DOHH2 (cell line): Measurements from ENCODE around the gene C5.

ENCODE experiments used
- H3F3A ChIP-seq: fragments of 200-600 bp; sonication (generic), shearing (Covaris generic); 2 replicates; pipeline ENCODE4 v1.6.0; 2016; ENCODE audit warnings: antibody characterized with exemption, mild to moderate bottlenecking; ENCODE audit not compliant: control insufficient read depth, insufficient read depth
- H3K27ac ChIP-seq: fragments of 200-600 bp; sonication (generic); 2 replicates; pipeline ENCODE4 v1.5.1; 2014; ENCODE audit warnings: low read depth, mild to moderate bottlenecking, low read length, moderate library complexity
- H3K27me3 ChIP-seq: fragments of 200-600 bp; sonication (generic); 2 replicates; pipeline ENCODE4 v1.6.1; 2014; ENCODE audit warnings: mild to moderate bottlenecking, low read length, mixed read lengths; ENCODE audit not compliant: control insufficient read depth
- H3K36me3 ChIP-seq: fragments of 200-600 bp; sonication (generic); 2 replicates; pipeline ENCODE4 v1.6.1; 2014; ENCODE audit warnings: mild to moderate bottlenecking, low read length, moderate library complexity, mixed read lengths; ENCODE audit not compliant: control insufficient read depth
- H3K4me1 ChIP-seq: fragments of 200-600 bp; sonication (generic); 2 replicates; pipeline ENCODE4 v1.6.1; 2014; ENCODE audit warnings: mild to moderate bottlenecking, low read length, mixed read lengths; ENCODE audit not compliant: control insufficient read depth
- H3K4me2 ChIP-seq: fragments of 200-600 bp; sonication (generic); 2 replicates; pipeline ENCODE4 v1.6.0; 2014; ENCODE audit warnings: mild to moderate bottlenecking, low read length, moderate library complexity
- H3K4me3 ChIP-seq: fragments of 200-600 bp; sonication (generic); 2 replicates; pipeline ENCODE4 v1.5.1; 2014; ENCODE audit warnings: mild to moderate bottlenecking, low read length, mixed read lengths
- H3K79me2 ChIP-seq: fragments of 200-600 bp; sonication (generic); 2 replicates; pipeline ENCODE4 v1.6.1; 2014; ENCODE audit warnings: mild to moderate bottlenecking, low read length, mixed read lengths; ENCODE audit not compliant: control insufficient read depth
- H3K9me2 ChIP-seq: fragments of 200-600 bp; sonication (generic); replicated peaks from 2 replicates; pipeline ENCODE4 v1.6.1; 2014; ENCODE audit warnings: mild to moderate bottlenecking, low read length, mixed read lengths; ENCODE audit not compliant: control insufficient read depth
- H3K9me3 ChIP-seq: fragments of 200-600 bp; sonication (generic); 2 replicates; pipeline ENCODE4 v1.6.1; 2014; ENCODE audit warnings: antibody characterized with exemption, low read length, mixed read lengths; ENCODE audit not compliant: control insufficient read depth, insufficient read depth
- H4K20me1 ChIP-seq: fragments of 200-600 bp; sonication (generic); 2 replicates; pipeline ENCODE4 v1.6.0; 2014; ENCODE audit warnings: low read depth, mild to moderate bottlenecking, antibody characterized with exemption, low read length, moderate library complexity; ENCODE audit not compliant: control insufficient read depth, insufficient read depth
- CTCF ChIP-seq: fragments of 200-600 bp; sonication (generic); IDR thresholded peaks from one replicate; pipeline ENCODE4 v1.5.1; 2014; ENCODE audit warnings: antibody characterized with exemption, mild to moderate bottlenecking, low read depth, low read length; ENCODE audit not compliant: poor library complexity, severe bottlenecking
- EZH2phosphoT487 ChIP-seq: fragments of 200-600 bp; sonication (generic); IDR thresholded peaks from 2 replicates; pipeline ENCODE4 v1.6.1; 2017; ENCODE audit warnings: borderline replicate concordance, mild to moderate bottlenecking, antibody characterized with exemption, low read length, moderate library complexity, mixed read lengths

The C5 gene

GRCh38 chr9:120998111-120998510, 52.0 kb downstream of the C5 start:
- Histone ChIP-seq H3K9me2 (no peaks in the 10 kb centered on the region), H3K4me3 (no peak overlapping the region), H3K4me2 (no peak overlapping the region), H3K9me3 (no peaks in the 10 kb centered on the region), H3K36me3 (no peaks in the 10 kb centered on the region), H3K27ac (no peak overlapping the region), H3K4me1 (no peaks in the 10 kb centered on the region), H4K20me1 (no peaks in the 10 kb centered on the region), H3K27me3 (no peaks in the 10 kb centered on the region), H3F3A (peaks cover 7% of the 10 kb centered on the region; the same call in 1 of the 2 replicates), H3K79me2 (no peaks in the 10 kb centered on the region)
- TF ChIP-seq EZH2phosphoT487 (no peak), CTCF (no peak)

DNA sequence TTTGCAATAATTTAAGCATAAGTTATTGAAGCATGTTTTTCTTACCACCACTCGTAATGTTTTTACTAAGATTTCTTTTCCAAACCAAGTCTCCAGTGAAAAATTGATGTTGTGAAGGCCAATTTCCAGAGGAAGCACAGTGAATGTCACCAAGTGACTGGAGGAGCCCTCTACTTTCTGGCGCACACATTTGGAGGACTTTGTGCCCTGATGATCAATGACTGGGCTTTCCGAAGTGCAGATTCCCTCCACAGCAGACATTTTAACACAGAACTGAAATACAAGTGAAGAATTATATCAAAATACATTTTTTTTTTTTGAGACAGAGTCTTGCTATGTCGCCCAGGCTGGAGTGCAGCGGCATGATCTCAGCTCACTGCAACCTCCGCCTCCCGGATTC, 52.6 kb downstream of the C5 start:
- H3K4me1 ChIP-seq: no peaks in the 10 kb centered on the region
- no peak for TF ChIP-seq EZH2phosphoT487
- TF ChIP-seq CTCF: no peak
- no peaks in the 10 kb centered on the region for H3K9me3 ChIP-seq
- no peaks in the 10 kb centered on the region for H4K20me1 ChIP-seq
- no peak overlapping the region for H3K27ac ChIP-seq
- no peak overlapping the region for H3K4me3 ChIP-seq
- H3K27me3 ChIP-seq: no peaks in the 10 kb centered on the region
- H3K36me3 ChIP-seq: no peaks in the 10 kb centered on the region
- H3K79me2 ChIP-seq: no peaks in the 10 kb centered on the region
- H3F3A ChIP-seq: peaks cover 7% of the 10 kb centered on the region; the same call in 1 of the 2 replicates
- H3K9me2 ChIP-seq: no peaks in the 10 kb centered on the region
- H3K4me2 ChIP-seq: no peak overlapping the region

DNA sequence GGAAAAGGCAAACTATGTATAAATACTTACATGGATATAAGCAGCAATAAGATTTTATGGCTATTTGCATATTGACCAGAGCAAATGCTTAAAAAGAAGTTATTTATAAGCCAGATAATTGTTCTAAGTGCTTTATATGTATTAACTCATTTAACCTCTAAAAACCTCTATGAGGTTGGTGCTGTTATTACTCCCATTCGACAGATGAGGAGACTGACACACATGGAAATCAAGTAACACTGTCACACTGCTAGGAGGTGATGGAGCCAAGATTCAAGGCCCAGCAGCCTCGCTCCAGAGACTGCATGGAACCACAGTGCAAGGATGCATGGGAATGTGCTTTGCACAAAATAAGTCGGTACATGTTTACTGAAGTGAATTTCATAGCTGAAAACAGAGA, 53.7 kb downstream of the C5 start:
- TF ChIP-seq EZH2phosphoT487 (no peak), CTCF (no peak)
- H3K27me3 ChIP-seq: no peaks in the 10 kb centered on the region
- H3K27ac ChIP-seq: no peak overlapping the region
- H3K4me2 ChIP-seq: no peak overlapping the region
- H3K79me2 ChIP-seq: no peaks in the 10 kb centered on the region
- H3K4me3 ChIP-seq: no peak overlapping the region
- no peaks in the 10 kb centered on the region for H3K9me2 ChIP-seq
- no peaks in the 10 kb centered on the region for H3K36me3 ChIP-seq
- H3K9me3 ChIP-seq: no peaks in the 10 kb centered on the region
- no peaks in the 10 kb centered on the region for H3K4me1 ChIP-seq
- no peaks in the 10 kb centered on the region for H4K20me1 ChIP-seq
- peaks cover 5% of the 10 kb centered on the region; the same call in 1 of the 2 replicates for H3F3A ChIP-seq

- no peaks in the 10 kb centered on the region for H3K27me3 ChIP-seq
Measured at GRCh38 chr9:120989065-120989464, 61.0 kb downstream of the C5 start.

More at GRCh38 chr9:120989065-120989464, 61.0 kb downstream of the C5 start:
- Histone ChIP-seq H4K20me1 (no peaks in the 10 kb centered on the region), H3K79me2 (no peaks in the 10 kb centered on the region), H3K4me2 (no peak overlapping the region), H3F3A (no peaks in the 10 kb centered on the region; the same call in 1 of the 2 replicates), H3K4me3 (no peak overlapping the region), H3K9me3 (no peaks in the 10 kb centered on the region), H3K36me3 (no peaks in the 10 kb centered on the region), H3K4me1 (peaks cover 5% of the 10 kb centered on the region), H3K9me2 (no peaks in the 10 kb centered on the region), H3K27ac (no peak overlapping the region)
- no peak for TF ChIP-seq EZH2phosphoT487
- TF ChIP-seq CTCF: no peak
